ENCODE measurements around the gene THSD7B.

The THSD7B gene

DNA sequence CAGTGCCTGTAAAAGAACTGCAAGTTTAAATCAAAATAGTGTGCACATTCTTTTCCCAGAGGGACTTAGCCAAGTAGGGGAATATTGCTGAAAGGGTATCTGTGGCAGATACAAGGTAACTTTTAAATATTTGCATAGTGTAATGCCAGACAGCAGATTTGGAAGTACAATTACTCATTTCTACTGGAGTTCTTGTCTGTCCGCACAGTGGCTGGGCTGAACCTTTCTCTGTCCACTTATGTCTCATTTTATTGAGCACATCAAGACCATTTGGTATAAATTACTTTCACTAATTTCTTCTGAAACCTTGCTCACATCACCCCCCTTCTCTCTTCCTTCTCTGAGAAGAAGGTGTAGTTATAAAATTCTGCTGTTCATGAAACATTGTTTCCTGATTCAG lies 271.3 kb downstream of the THSD7B start:
- H3K36me3 ChIP-seq (ENCODE audit: insufficient read depth, low read length) = no peaks in the 10 kb centered on the region
- no peaks in the 10 kb centered on the region for H3F3A ChIP-seq (ENCODE audit: low read depth)
- TF ChIP-seq, protein P1, sequence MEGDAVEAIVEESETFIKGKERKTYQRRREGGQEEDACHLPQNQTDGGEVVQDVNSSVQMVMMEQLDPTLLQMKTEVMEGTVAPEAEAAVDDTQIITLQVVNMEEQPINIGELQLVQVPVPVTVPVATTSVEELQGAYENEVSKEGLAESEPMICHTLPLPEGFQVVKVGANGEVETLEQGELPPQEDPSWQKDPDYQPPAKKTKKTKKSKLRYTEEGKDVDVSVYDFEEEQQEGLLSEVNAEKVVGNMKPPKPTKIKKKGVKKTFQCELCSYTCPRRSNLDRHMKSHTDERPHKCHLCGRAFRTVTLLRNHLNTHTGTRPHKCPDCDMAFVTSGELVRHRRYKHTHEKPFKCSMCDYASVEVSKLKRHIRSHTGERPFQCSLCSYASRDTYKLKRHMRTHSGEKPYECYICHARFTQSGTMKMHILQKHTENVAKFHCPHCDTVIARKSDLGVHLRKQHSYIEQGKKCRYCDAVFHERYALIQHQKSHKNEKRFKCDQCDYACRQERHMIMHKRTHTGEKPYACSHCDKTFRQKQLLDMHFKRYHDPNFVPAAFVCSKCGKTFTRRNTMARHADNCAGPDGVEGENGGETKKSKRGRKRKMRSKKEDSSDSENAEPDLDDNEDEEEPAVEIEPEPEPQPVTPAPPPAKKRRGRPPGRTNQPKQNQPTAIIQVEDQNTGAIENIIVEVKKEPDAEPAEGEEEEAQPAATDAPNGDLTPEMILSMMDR (conservative IDR thresholded peaks at IDR 0.05; ENCODE audit: low read length) = no peak
- no peaks in the 10 kb centered on the region for H3K9me2 ChIP-seq (replicated peaks; ENCODE audit: low read depth, low read length)
- no peaks in the 10 kb centered on the region for H3K4me1 ChIP-seq (ENCODE audit: insufficient read depth, low read length, poor library complexity, severe bottlenecking)
- H3K9ac ChIP-seq (ENCODE audit: low read depth, low read length, poor library complexity, severe bottlenecking) = no peak overlapping the region
- H4K20me1 ChIP-seq (ENCODE audit: insufficient read depth, low read length, poor library complexity, severe bottlenecking) = no peaks in the 10 kb centered on the region
- no peaks in the 10 kb centered on the region for H3K27me3 ChIP-seq (ENCODE audit: insufficient read depth, low read length, poor library complexity, severe bottlenecking)
- H3K9me3 ChIP-seq (ENCODE audit: insufficient read depth, low read depth, low read length) = no peaks in the 10 kb centered on the region
- no peak overlapping the region for H3K4me2 ChIP-seq (ENCODE audit: low read depth, low read length, poor library complexity, severe bottlenecking)
- H2AFZ ChIP-seq (ENCODE audit: low read length) = no peak overlapping the region
- no peak overlapping the region for H3K4me3 ChIP-seq (ENCODE audit: low read length, poor library complexity, severe bottlenecking)
- no peaks in the 10 kb centered on the region for H3K79me2 ChIP-seq (ENCODE audit: insufficient read depth, low read length)

GRCh38 chr2:137039482-137040152 lies 274.3 kb downstream of the THSD7B start:
- Histone ChIP-seq H3F3A (ENCODE audit: low read depth) (no peaks in the 10 kb centered on the region), H3K9me2 (replicated peaks; ENCODE audit: low read depth, low read length) (no peaks in the 10 kb centered on the region), H3K27me3 (ENCODE audit: insufficient read depth, low read length, poor library complexity, severe bottlenecking) (no peaks in the 10 kb centered on the region), H3K36me3 (ENCODE audit: insufficient read depth, low read length) (no peaks in the 10 kb centered on the region), H3K4me2 (ENCODE audit: low read depth, low read length, poor library complexity, severe bottlenecking) (no peak overlapping the region), H4K20me1 (ENCODE audit: insufficient read depth, low read length, poor library complexity, severe bottlenecking) (no peaks in the 10 kb centered on the region), H3K9me3 (ENCODE audit: insufficient read depth, low read depth, low read length) (no peaks in the 10 kb centered on the region), H3K79me2 (ENCODE audit: insufficient read depth, low read length) (no peaks in the 10 kb centered on the region), H3K4me1 (ENCODE audit: insufficient read depth, low read length, poor library complexity, severe bottlenecking) (no peaks in the 10 kb centered on the region), H3K9ac (ENCODE audit: low read depth, low read length, poor library complexity, severe bottlenecking) (no peak overlapping the region), H2AFZ (ENCODE audit: low read length) (no peak overlapping the region), H3K4me3 (ENCODE audit: low read length, poor library complexity, severe bottlenecking) (no peak overlapping the region)
- TF ChIP-seq EZH2phosphoT487 (IDR thresholded peaks at IDR 0.05; ENCODE audit: borderline replicate concordance) = no peak
- TF ChIP-seq, protein P1 (conservative IDR thresholded peaks at IDR 0.05; ENCODE audit: low read length) = no peak

DNA sequence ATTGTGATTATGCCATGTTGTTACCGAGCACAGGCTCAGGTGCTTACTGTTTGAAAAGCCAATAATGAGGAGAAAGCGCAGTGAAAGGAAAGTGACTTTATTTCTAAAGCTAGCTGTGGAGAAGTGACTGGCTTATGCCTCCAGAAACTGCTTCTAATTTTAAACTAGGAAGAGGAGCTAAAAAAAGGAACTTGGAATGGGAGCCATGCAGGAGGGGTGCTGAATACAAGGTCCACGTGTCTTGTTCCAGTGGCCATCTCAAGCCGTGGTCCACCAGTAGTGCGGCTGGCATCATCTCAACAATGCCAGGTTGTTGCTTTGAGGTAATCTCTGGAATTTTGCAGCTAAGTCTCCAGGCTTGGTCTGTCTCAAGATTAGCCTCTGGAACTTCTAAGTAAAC lies 282.0 kb downstream of the THSD7B start:
- H3K4me1 ChIP-seq (ENCODE audit: insufficient read depth, low read length, poor library complexity, severe bottlenecking) = no peaks in the 10 kb centered on the region
- no peak overlapping the region for H3K4me3 ChIP-seq (ENCODE audit: low read length, poor library complexity, severe bottlenecking)
- H3K9me3 ChIP-seq (ENCODE audit: insufficient read depth, low read depth, low read length) = no peaks in the 10 kb centered on the region
- no peak overlapping the region for H2AFZ ChIP-seq (ENCODE audit: low read length)
- H3K36me3 ChIP-seq (ENCODE audit: insufficient read depth, low read length) = no peaks in the 10 kb centered on the region
- no peaks in the 10 kb centered on the region for H3F3A ChIP-seq (ENCODE audit: low read depth)
- H3K9ac ChIP-seq (ENCODE audit: low read depth, low read length, poor library complexity, severe bottlenecking) = no peak overlapping the region
- H3K9me2 ChIP-seq (replicated peaks; ENCODE audit: low read depth, low read length) = no peaks in the 10 kb centered on the region
- no peaks in the 10 kb centered on the region for H4K20me1 ChIP-seq (ENCODE audit: insufficient read depth, low read length, poor library complexity, severe bottlenecking)
- TF ChIP-seq, protein P1 (conservative IDR thresholded peaks at IDR 0.05; ENCODE audit: low read length) = no peak
- no peak for TF ChIP-seq EZH2phosphoT487 (IDR thresholded peaks at IDR 0.05; ENCODE audit: borderline replicate concordance)
- no peaks in the 10 kb centered on the region for H3K27me3 ChIP-seq (ENCODE audit: insufficient read depth, low read length, poor library complexity, severe bottlenecking)
- H3K4me2 ChIP-seq (ENCODE audit: low read depth, low read length, poor library complexity, severe bottlenecking) = no peak overlapping the region
- no peaks in the 10 kb centered on the region for H3K79me2 ChIP-seq (ENCODE audit: insufficient read depth, low read length)

Measured in Loucy (cell line).